NCI-H748 (cell line): ENCODE measurements around the gene TAMM41.
"Not testable (repeated sequence)": the region's sequence is repeated elsewhere in the genome, so short reads cannot be mapped to it uniquely, and the experiment has no call there.

Source experiments
- DNase-seq: peaks from one replicate; lab custom pipeline; 2025; ENCODE audit not compliant: unreplicated experiment; lab: John Stamatoyannopoulos, UW

TAMM41 gene

GRCh38 chr3:11769704-11770476 lies 76.8 kb downstream of the TAMM41 start:
- no peak for DNase-seq

DNA sequence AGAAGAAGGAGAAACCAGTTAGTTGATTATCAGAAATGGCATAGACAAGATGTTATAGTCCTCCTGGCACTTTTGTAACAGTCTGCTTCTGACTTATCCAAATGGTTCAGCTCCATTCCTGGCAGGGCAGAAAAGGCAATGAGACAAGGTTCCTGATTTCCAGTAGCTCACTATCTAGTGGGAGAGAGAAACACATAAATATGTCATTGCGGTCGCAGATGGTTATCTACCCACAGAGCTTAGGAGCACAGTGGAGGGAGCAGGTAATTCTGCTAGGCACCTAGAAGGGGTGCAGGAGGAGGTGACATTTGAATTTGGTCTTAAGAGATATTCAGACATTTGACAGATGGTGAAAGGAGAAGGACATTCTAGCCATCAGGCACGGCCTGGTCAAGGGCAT lies 78.1 kb downstream of the TAMM41 start:
- no peak for DNase-seq

GRCh38 chr3:11764931-11765363 lies 81.7 kb downstream of the TAMM41 start:
- DNase-seq, result no peak

DNA sequence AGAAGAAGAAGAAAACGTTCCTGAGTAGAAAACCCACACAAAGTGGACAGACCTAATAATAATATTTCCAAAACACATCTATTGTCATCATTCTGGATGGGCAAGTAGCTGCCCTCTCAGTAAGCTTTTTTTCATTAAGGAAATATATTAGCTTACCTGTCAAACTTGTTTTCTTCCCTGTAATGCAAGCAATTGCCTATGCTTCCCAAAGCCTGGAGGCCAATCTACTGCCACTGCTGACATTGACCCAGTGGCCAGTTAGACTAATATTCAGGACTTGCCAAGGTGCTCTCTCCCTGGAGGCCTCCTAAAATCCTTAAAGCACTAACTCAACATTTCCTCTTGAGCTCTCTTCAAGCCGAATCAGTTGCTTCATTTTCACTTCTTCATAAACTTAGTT lies 86.7 kb downstream of the TAMM41 start:
- no peak for DNase-seq

GRCh38 chr3:11757929-11758328 lies 88.8 kb downstream of the TAMM41 start:
- DNase-seq, result no peak

DNA sequence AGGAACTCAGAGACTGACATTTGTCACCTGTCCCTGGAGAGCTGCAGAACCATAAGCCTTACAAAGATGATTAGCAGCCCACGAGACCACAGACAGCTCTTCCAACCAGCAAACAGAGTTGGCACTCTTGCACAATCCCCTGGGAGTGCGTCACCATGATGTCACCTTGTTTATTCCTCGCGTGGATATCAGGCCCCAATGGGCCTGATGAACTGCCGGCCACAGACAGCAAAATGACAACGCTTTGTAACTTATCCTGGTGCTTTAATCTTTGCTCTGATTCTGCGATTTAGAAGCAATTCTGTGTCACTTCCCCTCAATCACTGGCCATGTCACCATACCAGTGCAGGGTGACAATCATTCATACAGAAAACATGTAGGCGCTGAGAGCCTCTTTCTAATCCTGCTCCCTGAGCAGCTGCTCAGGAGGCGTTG lies 89.2 kb downstream of the TAMM41 start:
- DNase-seq, result no peak

DNA sequence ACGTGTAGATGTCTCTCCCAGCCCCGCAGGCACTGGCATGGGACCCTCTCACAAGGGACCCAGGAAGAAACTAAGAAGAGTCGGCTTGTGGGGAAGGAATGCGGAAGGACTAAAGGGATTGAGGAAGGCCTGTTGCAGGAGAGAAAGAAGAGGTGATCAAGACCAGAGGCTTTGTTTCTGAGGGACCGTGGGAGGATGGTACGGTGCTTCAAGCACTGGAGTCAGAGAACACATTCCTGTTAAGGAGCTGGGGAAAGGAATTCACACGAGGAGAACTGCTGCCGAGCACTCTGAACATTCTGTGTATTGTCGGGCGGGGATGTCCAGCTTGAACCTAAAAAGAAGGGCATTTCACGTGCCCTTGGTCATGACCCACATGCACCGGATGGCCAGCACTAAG lies 91.4 kb downstream of the TAMM41 start:
- no peak for DNase-seq

- not testable (repeated sequence) for DNase-seq
Measured at GRCh38 chr3:11752254-11752653, 94.4 kb downstream of the TAMM41 start.

GRCh38 chr3:11748306-11748705 lies 98.4 kb downstream of the TAMM41 start:
- not testable (repeated sequence) for DNase-seq
